ENCODE data around the gene SLC39A2.
"Not testable (repeated sequence)": the region's sequence is repeated elsewhere in the genome, so short reads cannot be mapped to it uniquely, and the experiment has no call there.

The SLC39A2 gene

GRCh38 chr14:21026274-21026987, 27.3 kb downstream of the SLC39A2 start:
- DNase-seq = no peak

DNA sequence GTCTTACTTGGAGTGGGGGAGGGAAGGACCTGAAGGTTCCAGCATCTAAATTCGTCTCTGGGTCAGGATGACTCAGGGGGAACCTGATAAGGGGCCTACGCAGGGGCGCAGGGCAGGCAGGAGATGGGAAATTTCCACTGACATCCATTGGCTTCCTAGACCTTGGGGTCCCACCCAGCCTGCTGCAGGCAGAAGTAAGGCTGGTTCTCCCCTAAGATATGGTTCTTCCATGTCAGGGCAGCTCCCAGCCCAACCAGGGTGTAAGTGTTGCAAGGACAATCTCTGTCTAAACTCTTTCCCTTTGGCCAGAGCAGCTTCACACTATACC, 27.9 kb downstream of the SLC39A2 start:
- no peak for DNase-seq

- no peak for DNase-seq
Observed at GRCh38 chr14:21029917-21030316, 30.8 kb downstream of the SLC39A2 start, which contains the start of gene TPPP2. Gene TPPP2 (plus strand): TSS chr14:21030217. CDS start chr14:21030582, 365 bp downstream.

- DNase-seq = no peak
Observed at GRCh38 chr14:21030531-21030930, 31.4 kb downstream of the SLC39A2 start.

DNA sequence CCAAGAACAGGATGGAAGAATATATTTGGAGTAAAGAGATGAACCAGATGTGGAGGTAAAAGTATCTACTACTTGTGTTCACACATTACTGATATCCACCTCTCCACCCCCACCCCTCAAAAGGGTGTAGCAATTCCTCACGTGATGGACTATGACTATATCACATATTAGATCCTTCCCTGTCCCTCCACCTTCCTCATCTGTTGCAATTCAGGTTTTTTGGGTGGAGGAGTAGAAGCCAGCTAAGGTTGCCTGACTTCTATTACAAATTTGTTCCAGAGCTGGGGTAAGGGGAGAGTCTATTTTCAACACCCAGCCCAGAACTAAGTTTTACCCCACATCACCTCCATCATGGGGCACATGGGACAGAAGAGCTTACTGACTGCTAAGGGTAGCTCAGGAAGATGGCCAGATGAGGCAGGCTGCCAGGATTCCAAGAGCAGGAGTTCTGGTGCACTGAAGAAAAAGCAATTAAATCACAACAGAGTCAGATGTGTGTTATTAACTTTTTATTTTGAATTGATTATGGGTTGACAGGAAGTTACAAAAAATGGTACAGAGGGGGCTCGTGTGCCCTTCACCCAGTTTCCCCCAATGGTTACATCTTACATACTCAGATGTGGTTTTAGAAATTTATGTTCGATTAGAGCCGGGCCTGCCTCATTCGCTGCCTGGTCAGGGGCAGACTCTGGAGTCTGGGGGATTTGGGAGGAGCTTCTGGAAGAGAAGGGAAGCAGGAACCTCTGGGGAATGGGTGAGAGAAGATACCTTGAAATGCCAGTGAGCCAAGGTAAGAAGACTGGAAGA, 33.4 kb downstream of the SLC39A2 start:
- DNase-seq = no peak

DNA sequence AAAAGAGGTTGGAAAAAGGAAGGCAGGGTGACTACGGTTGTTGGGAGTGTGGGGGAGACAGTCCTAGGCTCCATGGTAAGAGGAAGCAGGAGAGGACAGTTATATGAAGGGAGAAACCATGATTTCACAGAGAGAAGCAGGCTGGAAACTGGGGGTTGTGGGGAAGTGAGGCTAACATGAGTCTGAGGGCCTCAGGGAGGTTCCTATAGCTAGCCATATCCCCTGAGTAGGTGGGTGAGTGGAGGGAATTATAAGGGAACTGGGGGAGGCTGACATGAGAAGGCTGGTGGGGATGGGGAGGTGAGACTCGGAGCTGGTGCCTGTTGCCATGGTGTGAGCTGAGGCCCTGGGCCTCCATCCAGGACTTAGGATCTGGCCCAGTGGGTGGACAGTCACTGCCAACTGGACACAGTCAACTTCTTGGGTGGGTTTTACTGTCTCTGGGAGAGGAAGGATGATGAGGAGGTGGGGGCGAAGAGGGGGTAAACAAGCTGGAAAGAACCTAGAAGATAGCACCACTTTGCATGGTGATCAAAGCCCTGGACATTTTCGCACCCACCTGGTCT, 34.1 kb downstream of the SLC39A2 start:
- no peak for DNase-seq

GRCh38 chr14:21034707-21035106, 35.6 kb downstream of the SLC39A2 start, which contains the start of gene RNASE13:
Gene RNASE13 (minus strand): TSS chr14:21034807. CDS start chr14:21034288, 519 bp downstream.
- no peak for DNase-seq

DNA sequence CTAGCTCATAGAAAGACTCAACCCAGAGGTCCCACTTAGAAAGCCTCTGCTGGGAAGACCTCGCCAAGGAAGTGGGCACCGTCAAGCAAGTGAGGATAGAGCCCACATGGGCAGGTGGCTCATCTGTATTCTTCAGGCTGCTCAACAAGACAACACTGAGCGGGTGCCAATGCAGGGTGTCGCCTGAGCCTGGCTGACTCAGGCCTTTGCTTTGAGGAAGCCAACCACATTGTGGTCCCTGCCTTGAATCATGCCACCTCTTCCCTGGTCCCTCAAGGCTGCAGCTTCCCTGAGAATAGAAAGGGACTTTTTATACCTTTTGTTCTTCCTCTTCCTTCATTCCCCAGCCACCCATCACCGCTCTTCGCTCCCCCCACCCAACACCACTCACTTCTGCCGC, 37.7 kb downstream of the SLC39A2 start:
- no peak for DNase-seq

DNA sequence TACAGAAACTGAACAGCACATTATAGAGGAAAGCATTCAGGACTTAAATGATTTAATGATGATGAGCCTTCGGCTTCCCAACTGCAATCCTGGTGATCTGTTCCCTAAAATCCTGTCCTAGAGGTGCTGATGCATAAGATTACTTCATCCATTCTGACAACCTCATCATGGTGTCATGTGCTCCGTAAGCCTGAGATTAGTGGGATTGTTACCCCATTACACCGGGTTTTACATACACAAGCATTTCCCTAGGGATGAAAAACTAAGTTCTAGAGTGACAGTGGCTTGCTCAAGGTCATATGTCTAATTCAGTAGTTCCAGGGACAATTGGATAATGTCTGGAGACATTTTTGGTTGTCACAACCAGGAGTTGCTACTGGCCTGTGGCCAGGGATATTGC, 38.1 kb downstream of the SLC39A2 start:
- no peak for DNase-seq

DNA sequence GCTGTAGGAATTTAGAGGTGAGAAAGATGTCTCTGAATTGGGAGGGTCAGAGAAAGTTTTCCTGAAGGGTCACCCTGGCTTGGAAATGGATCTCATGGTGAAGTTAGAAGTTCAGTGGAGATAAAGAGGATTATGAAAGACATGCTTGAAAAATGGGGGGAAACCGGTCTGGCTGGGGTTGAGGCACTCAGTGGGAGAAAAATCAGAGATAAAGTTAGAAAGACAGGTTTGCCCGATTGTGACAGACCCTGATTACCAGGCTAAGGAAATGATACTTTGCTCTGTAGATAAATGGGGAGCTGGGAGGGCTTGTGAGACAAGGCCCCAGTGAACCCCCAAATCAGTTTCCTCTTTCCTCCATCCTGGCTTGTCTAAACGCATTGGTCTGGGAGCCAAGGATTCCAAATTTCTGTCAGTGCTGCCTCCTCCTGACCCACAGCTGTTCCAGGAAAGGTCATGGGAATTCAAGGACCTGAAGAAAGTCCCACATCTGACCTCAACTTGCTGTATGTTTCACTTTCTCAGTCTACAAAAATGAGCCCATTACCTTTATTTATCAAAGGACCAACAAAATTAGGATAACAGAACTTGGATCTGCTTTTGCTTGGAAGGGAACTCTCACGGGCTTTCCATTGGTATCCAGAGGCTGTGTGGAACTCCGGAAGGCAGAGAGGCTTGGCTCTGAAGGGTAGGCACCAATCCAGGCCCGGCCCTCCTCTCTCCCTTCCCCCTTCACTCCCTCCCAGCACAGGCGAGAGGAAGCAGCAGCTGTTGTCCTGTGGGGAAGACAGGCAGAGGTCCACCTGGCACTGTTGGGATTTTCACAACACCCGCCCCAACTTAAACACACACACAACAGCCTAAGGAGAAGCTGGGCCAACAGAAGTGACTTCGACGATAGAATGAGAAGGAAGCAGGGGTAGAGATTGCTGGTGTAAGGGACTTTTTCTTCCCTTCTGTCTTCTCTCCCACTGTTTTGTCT, 39.6 kb downstream of the SLC39A2 start:
- no peak for DNase-seq

DNA sequence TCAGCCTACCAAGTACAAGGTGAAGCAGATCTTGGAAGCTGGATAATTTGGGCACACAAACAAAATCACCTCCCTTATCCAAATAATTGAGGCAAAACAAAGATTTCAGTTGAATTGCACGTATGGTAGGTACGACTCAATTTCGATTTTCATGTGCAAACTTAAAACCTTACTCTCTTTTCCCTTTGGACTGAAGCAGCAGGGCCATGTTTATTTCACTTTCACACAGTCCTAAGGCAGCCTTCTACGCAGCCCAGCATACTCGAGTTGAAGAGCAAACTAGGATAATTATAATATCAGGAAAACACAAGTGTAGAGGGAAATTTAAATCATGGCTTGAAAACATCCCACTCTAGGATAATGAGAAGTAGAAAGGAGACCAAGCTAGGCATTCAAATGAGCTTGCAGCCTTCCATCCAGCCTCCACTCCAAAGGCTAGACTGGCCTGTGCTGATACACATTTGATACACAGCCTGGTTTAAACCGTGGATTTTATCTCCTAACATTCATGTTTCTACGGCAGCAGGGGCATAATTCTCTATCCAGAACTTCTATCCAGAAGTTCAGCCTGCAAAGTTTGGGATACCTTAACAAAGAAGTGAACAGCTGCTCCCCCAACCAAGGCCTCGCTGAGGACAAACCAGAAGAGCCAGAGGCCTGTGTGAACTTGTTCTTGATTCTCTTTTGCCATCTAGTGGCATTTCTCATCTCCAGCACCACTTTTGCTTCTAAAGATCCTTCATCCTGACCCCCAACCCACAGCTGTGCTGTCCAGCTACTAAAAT, 40.7 kb downstream of the SLC39A2 start:
- DNase-seq = peak; percentile 29

GRCh38 chr14:21040370-21040925, 41.4 kb downstream of the SLC39A2 start:
- DNase-seq = no peak

GRCh38 chr14:21040941-21041340, 41.8 kb downstream of the SLC39A2 start:
- not testable (repeated sequence) for DNase-seq

DNA sequence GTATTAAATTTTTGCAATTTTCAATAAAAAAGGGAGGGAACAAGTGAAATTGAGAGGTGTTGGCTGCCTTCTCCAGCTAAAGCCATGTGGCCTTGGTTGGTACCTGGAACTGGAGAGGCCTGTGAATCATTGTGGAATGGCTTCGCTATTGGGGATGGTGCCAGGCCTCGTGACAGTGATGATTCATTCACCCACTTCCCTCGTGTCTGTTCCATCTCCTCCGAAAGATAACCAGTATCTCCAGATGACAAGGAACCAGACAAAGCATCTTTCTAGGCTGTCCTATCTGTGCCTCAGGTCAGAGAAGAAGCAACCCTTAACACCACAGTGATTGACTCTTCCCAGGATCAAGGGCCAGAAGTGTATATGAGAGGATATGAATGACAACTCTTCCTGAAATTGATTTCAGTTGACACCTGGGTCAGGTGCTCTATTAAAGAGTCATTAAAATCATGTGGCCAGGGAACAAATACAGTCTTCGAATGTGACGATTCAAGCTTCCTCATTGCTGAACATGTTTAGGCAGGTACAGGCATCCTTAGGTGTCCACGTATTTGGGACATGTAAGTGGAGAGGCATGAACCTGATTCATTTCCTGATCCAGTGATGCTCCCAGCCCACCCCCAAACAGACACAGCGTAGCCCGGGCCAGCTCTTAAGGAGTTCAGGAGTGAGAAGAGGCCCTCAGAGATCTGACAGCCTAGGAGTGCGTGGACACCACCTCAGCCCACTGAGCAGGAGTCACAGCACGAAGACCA, 42.8 kb downstream of the SLC39A2 start, which contains the start of gene RNASE7:
TSS of gene RNASE7 (plus strand) at position 687 of the 758 bp plus-strand sequence. CDS start 631 bp downstream, outside the sequence.
- no peak for DNase-seq

GRCh38 chr14:21042918-21043317, 43.8 kb downstream of the SLC39A2 start:
- DNase-seq = no peak

GRCh38 chr14:21043387-21043973, 44.4 kb downstream of the SLC39A2 start:
- DNase-seq = no peak

- peak; percentile 28 for DNase-seq
Observed at GRCh38 chr14:21043974-21044618, 45.0 kb downstream of the SLC39A2 start.

DNA sequence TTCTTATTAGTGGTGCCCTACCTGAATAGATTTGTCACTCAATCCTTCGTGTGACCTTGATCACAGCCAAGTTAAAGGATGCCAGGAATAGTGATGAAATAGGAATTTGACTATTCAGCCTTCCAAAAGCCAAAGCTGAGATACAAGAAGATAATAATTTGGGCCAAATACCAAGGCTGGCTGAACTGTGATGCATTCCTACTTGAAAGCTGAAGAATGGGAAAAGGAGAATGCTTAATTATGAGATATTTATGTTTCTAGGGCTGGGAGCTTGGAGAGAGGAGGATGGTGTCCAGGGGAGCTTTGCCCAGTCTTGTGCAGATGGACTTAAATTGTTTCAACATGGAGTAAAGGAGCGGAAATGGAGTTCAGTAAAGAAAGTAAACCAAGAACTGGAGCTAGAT, 48.3 kb downstream of the SLC39A2 start:
- DNase-seq = no peak

DNA sequence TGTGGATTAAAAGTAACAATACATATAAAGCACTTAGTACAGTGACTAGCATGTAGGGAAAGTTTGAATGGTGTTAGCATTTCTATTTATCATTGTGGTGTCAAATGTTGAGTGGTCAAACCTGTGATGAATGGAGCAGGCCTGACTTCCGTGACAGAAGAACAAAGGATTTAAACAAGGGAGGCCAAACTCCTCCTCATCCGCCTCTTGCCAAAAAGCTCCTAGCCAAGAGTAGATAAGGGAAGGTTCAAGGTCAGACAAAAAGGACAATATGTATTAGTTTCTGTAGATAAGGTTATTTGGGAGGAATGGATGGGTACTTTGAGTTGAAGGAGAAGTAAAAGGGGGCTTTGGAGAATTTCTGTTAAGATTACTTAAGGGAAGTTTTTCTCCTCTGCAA, 49.5 kb downstream of the SLC39A2 start:
- no peak for DNase-seq

DNA sequence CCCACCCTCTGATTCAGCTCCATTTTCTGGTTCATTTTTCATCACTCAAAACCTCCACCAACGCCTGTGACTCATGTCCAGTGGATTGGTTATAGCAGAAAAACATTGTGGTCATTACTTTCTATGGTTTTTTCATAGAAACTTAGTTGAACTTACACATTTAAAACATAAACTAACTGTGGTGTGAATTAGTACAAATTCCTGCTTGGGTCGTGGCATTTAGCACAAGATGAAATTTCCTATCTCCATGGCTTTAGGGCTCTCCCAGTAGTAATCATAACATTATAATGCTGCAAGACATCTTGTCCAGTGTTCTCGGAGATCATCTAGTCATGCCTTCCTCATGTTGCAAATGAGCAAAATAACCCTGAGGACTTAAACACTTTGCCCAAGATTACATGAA, 50.2 kb downstream of the SLC39A2 start:
- DNase-seq = no peak

Measured in NCI-H1105 treated with DMSO at 0.1 percent for 48 hours (cell line).